Ovary (tissue), 3 donors: ENCODE results near the gene PSKH1.

Source experiments
- POLR2A ChIP-seq: fragments of 450-650 bp; IDR thresholded peaks from one replicate; pipeline ENCODE4 v1.6.1; 2017; ENCODE audit warnings: antibody characterized with exemption, mild to moderate bottlenecking, moderate library complexity
- TF ChIP-seq, protein P1 (sequence below), 3 donors: fragments of 450-650 bp in 2 of 3; fragments of 200-600 bp in 1 of 3; IDR thresholded peaks; one replicate each; pipeline versions ENCODE4 v1.5.1 to v1.8.0; 2016 to 2022; ENCODE audit warnings: antibody characterized with exemption in 3 of 3, mild to moderate bottlenecking in 1 of 3
- donor health status: DM: no; HTN: no; CAD: no.

- TF ChIP-seq, protein P1, sequence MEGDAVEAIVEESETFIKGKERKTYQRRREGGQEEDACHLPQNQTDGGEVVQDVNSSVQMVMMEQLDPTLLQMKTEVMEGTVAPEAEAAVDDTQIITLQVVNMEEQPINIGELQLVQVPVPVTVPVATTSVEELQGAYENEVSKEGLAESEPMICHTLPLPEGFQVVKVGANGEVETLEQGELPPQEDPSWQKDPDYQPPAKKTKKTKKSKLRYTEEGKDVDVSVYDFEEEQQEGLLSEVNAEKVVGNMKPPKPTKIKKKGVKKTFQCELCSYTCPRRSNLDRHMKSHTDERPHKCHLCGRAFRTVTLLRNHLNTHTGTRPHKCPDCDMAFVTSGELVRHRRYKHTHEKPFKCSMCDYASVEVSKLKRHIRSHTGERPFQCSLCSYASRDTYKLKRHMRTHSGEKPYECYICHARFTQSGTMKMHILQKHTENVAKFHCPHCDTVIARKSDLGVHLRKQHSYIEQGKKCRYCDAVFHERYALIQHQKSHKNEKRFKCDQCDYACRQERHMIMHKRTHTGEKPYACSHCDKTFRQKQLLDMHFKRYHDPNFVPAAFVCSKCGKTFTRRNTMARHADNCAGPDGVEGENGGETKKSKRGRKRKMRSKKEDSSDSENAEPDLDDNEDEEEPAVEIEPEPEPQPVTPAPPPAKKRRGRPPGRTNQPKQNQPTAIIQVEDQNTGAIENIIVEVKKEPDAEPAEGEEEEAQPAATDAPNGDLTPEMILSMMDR (IDR thresholded peaks at IDR 0.05) = no peak
- TF ChIP-seq POLR2A = no peak
Observed at GRCh38 chr16:67939507-67940445, 46.7 kb downstream of the PSKH1 start.
